ENCODE measurements around the gene CDH20.
A peak's percentile ranks its signal among the peaks of the same experiment; 100 is the strongest.

The CDH20 gene

GRCh38 chr18:61333271-61333745, at the start of gene CDH20:
TSS of gene CDH20 (plus strand) at chr18:61333430.
- no peak for DNase-seq

GRCh38 chr18:61284039-61284438, 49.2 kb upstream of the CDH20 start:
- DNase-seq, result no peak

DNA sequence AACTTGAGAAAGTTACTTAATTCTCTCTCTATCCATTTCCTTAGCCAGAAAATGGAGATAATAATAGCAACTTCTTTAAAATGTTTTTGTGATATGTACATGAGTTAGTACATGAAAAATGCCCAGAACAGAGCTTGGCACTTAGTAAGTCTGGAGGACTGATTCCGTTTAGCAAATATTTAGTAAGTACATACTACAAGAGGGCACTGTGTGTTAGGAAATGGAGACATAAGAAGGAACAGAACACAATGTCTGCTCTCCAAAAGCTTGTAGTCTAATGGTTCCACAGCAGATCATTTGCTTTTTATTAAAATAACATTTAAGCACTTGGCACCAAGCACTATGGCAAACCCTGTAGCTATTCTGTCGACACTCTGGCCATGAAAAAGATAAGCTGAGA, 47.5 kb upstream of the CDH20 start:
- DNase-seq, result peak; percentile 0

GRCh38 chr18:61286867-61287266, 46.4 kb upstream of the CDH20 start:
- no peak for DNase-seq

GRCh38 chr18:61290616-61291015, 42.6 kb upstream of the CDH20 start:
- DNase-seq, result no peak

DNA sequence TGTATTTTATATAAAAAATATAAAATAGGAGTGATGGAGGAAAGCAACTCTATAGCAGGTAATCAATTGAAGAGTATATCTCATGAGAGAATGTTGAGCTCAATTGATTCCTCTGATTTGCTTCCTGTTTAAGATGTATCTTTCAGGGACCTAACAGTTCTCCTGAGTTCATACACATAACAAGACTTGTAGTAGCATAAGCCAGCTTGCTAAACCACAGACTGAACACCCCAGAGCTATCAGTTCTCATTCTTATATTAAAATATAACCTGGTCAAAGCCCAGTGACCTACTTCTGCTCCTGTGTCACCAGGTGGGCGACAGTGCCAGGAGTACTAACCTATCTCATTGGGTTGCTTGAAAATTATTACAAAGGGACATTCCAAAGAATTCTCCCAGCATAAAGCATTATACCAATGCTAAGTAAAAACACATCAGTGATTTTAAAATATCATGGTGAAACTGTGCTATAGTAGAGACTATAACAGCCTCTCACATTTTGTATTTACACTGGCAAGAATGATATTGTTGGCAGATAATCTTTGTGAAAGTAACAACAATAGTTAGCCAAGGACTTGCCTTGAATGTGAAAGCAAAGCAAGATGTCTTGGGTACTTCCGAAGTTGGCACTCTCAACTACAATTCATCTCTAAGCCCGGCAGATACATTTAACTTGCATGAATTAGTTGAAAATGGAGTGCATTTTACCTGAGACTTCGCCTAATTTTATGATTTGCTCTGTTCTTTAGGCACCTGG, 40.8 kb upstream of the CDH20 start:
- DNase-seq, result no peak

DNA sequence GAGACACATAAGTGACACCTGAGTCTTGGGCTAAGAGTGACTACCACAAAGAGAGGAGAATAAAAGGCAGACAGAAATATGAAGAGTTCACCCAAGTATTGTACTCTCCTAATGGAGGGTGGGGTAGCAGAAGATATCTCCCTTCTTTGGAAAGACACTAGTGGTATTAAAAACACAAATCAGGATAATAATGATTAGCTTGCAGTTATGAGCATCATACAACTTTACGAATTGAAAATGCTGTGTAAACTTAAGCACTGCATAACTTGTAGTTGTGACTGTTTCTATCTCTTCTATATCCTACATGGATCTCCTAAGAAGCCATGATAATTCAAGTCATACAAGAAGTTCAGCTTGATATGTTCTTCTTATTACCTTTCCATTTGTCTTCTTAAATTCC, 38.1 kb upstream of the CDH20 start:
- no peak for DNase-seq

DNA sequence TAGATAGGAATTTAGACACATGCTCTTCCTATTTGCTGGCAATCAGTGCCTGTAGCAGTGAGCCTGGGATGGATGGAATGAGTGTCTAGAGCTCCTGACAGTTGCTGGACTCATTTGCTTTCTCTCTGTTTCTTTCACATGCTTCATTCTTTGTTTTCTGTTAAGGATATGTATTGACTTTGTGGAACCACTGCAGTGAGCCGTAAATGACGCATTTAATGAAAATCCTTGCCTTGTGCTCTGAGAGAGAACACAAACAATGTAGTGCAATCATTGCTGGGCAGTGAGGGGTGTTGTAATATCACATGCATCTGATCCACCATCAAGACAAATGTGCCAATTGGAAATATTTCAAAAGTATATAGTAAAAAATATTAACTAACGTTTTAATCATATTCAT, 25.2 kb upstream of the CDH20 start:
- no peak for DNase-seq

DNA sequence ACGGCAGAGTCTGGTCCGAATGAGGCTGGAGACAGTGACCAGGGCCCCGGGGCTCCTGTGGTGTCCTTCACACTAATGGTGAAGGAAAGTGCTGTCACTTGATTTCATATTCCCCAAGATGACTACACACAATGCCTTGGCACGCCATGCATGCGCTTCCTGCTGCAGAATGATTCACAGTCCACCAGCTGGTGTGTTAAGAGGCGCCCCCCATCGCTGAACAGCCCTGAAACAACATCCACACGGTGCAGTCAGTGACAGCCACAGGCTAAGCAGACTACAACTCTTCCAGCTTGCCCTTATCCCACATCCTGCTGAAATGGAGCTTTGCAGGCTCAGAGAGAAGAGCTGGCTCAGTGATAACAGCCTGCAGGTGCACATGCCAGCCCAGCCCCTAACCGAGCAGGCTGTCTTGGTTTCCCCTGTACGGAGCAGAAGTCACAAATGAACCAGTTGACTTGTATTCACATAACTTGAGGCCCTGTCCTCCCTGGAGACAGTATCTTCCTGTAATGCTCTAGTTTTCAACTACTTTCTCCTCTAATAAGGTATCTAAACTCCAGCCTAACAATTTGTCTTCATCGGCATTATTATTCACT, 24.3 kb upstream of the CDH20 start:
- DNase-seq, result no peak

GRCh38 chr18:61322265-61322873, 10.9 kb upstream of the CDH20 start:
- peak; percentile 7 for DNase-seq

GRCh38 chr18:61323951-61324350, 9.3 kb upstream of the CDH20 start:
- DNase-seq, result no peak

DNA sequence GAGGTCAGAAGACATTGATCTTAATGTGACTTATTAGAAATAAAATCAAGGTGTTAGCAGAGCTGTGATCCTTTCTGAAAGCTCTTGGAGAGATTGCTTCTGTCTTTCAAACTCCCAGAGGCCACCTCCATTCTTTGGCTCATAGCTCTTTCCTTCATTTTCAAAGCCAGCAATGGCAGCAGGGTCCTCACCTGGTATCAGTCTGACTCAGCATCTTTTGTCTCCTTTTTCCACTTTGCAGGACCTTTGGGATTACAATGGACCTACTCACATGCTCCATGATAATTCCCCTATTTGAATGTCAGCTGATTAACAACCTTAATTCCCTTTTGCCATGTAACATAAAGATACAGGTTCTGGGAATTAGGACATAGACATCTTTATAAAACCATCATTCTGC, 6.8 kb upstream of the CDH20 start:
- no peak for DNase-seq

- DNase-seq, result no peak
These were observed 3.8 kb upstream of the CDH20 start for GRCh38 chr18:61329398-61329797.

- no peak for DNase-seq
These were observed 2.2 kb upstream of the CDH20 start for GRCh38 chr18:61331051-61331450.

DNA sequence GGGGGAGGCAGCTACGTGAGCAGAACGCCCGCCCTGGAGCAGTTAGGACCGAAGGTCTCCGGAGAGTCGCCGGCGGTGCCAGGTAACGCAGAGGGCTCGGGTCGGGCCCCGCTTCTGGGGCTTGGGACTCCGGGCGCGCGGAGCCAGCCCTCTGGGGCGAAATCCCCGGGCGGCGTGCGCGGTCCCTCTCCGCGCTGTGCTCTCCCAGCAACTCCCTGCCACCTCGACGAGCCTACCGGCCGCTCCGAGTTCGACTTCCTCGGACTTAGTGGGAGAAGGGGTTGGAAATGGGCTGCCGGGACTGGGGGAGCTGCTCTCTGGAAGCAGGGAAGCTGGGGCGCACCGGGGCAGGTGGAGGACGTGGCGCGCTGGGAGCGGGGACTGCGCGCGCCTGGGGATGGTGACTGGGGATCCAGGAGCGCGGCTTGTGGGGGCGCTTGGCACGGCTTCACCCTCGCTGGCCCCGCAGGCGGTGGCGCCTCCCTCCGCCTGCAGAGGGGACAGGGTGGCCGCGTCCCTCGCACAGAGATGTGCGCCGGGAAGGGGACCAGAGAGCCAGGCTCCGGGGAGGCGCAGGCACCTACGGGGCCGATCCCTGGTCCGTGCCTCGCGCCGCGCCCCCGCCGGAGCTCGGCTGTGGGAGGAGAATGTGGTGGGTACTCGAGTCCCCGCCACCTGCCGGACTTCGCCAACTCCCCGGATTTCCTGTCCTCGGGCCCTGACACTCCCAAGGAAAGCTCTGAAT, 688 bp downstream of the CDH20 start:
- no peak for DNase-seq

DNA sequence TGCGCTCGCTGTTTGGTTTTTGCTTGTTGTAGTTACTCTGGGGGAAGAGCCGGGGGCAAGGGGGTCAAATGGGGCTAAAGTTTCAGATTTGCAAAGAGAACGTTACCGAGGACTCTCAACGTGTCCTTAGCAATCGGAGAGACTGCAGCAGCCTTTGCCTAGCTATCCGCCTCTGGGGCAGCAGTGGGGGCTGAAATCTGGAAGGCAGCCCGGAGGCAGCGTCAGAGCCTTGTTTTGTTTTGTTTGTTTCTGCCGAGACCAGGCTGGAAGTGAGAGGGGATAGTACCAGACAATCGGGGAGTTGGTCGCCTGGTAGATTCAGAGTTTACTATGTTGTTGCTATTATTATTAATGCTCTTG, 1.2 kb downstream of the CDH20 start:
- no peak for DNase-seq

DNA sequence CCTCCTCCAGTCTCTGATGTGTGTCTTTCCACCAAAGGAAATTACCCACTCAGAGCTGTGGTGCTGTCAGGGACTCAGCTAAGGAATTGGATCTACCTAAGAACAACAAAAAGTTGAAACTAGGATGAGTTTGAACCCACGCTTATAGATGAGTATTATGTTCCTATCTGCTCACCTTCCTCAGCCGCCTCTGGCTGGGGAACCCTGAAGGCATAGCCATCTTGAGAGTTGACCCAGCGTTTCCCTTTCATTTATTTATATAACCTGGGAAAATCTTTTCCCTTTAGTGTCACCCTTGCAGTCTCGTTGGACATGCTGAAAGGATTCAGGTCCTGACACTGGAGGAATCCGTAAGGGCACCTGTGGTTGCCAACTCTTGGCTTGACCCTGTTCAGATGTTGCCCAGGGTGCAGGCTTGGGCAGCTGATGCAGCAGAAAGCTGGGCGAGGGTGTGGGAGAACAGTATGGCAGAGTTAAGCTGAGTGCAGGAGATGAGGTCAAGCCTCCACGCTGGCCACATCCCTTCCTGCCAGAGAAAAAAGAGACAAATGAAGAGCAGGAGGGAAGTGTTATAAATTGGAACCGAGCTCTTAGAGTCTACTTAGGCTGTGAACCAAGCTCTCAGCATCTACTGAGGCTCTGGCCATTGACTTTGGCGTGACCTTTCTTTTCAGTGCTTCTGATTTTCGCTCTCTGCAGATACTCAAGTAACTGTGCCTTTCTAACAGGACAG, 1.9 kb downstream of the CDH20 start:
- no peak for DNase-seq

DNA sequence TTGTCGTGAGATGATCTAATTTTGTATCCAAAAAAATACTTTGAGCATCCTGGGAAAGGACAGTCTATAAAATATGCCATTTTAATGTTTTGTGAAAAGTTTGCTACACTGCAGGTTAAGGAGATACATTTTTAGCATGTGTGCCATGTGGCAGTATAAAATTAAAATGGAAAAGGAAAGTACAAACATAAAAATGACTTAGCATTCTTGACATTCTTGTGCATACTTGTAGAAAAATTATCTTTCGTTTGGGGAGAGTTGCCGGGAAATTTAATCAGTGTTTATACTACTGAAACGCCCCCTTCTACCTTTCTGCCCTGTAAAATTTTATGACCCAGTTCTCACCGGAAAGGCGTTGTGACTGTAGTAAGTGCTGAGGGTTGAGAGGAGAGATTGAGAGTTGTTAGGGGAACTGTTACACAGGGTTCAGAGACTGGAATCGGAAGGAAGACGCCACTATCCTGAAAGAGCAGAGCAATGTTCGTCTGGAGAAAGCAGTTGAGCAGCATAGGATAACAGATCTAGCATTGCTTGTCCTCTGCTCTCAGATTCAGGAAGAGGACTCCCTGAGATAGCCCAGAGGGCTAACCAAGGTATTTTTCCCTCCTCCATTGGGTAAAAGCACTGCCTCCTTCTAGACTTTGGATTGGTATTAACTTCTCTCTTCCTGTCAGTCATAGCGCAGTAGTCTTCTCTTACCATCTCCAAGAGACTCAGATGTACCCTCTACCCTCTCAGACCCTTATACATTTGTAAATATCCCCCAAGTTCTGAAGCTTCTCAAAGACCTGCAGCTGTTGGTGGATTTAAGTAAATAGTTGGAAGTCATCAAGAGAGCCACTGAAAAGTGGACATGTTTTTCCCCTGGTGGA, 2.7 kb downstream of the CDH20 start:
- no peak for DNase-seq

DNA sequence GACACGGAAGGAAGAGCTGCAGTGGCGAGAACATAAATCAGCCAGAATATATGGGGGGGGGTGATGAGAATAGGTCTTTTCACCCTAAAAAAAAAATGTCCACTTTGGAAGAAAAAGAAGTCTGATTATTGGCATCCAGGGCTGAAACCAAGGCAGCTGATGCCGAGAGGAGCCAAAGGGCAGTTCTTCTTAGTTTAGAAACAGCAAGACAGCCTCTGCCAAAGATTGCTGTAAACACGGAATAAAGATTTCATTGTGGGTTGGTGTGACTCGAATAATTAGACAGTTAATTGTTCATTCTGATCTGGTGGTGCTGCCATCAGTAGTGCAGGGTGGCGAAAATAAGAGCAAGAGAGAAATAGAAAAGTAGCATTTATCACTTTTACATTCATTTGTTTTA, 3.5 kb downstream of the CDH20 start:
- no peak for DNase-seq

DNA sequence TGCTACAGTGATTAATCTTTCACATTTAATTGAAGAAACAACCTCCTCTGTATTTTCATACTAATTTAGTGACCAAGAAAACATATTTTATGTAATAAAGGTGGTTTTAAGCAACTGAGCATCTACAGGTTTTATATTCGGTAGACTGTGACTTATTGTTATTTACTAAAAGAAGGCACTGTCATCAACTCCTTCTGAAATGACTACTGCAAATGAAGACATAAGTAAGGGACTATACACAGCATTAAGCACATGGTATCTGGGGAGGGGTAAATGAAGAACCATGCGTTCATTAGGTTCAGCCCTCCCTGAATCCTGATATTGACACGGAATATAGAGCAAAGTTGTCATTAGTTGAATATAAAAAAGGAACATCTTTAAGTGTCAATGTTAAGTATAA, 4.3 kb downstream of the CDH20 start:
- no peak for DNase-seq

DNA sequence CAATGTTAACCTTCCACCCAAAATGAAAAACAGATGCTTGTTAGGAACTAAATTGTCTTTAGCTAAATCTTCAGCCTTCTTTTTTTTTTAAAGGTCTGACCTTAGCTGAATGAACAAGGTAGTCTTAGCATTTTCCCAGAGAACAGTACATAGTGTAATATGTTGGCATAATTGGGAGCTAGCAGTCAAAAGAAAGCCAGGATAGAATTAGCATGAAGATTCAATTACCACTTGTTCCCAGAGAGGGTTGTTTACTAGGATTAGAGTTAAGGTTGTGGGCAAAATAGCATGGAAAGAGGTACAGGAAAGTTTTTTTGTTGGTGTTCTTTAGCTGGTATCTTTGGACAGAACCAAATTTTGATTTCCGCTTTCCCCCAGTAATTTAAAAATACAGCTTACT, 6.9 kb downstream of the CDH20 start:
- no peak for DNase-seq

- no peak for DNase-seq
These were observed 15.0 kb downstream of the CDH20 start for GRCh38 chr18:61348230-61348629.

Measured in NCI-H2029 (cell line).